ENCODE measurements around the gene NCK1. TPM values are rescaled to one million over a fixed set of nuclear protein-coding genes. Genes with fewer than 3 reads are reported as not detected.

The NCK1 gene
- total RNA-seq, 1 donor from 2014 or later: 28.4 TPM

DNA sequence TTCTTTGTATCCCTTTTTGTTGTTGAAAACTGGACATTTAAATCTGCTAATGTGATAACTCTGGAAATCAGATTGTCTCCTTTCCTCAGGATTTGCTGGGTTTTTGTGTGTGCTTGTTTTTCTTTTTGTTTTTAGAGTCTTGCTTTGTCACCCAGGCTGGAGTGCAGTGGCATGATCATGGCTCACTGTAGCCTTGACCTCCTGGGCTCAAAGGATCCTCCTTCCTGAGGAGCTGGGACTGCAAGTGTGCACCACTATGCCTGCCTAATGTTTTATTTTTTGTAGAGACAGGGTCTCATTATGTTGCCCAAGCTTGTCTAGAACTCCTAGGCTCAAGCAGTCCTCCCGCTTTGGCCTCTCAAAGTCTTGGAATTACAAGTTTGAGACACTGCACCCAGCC lies 51.2 kb downstream of the NCK1 start:
- Mint-ChIP-seq H3K9me3 (ENCODE audit: unreplicated experiment) (no peaks in the 10 kb centered on the region), H3K4me3 (ENCODE audit: unreplicated experiment) (no peak overlapping the region), H3K27ac (ENCODE audit: unreplicated experiment) (no peak overlapping the region), H3K27me3 (ENCODE audit: unreplicated experiment) (no peaks in the 10 kb centered on the region), H3K4me1 (ENCODE audit: low read depth, unreplicated experiment) (peaks cover 8% of the 10 kb centered on the region), H3K36me3 (ENCODE audit: unreplicated experiment) (no peaks in the 10 kb centered on the region)
- DNase-seq: no peak
- TF ChIP-seq, protein P1, sequence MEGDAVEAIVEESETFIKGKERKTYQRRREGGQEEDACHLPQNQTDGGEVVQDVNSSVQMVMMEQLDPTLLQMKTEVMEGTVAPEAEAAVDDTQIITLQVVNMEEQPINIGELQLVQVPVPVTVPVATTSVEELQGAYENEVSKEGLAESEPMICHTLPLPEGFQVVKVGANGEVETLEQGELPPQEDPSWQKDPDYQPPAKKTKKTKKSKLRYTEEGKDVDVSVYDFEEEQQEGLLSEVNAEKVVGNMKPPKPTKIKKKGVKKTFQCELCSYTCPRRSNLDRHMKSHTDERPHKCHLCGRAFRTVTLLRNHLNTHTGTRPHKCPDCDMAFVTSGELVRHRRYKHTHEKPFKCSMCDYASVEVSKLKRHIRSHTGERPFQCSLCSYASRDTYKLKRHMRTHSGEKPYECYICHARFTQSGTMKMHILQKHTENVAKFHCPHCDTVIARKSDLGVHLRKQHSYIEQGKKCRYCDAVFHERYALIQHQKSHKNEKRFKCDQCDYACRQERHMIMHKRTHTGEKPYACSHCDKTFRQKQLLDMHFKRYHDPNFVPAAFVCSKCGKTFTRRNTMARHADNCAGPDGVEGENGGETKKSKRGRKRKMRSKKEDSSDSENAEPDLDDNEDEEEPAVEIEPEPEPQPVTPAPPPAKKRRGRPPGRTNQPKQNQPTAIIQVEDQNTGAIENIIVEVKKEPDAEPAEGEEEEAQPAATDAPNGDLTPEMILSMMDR (IDR thresholded peaks at IDR 0.05; ENCODE audit: partially characterized antibody, unreplicated experiment): no peak

DNA sequence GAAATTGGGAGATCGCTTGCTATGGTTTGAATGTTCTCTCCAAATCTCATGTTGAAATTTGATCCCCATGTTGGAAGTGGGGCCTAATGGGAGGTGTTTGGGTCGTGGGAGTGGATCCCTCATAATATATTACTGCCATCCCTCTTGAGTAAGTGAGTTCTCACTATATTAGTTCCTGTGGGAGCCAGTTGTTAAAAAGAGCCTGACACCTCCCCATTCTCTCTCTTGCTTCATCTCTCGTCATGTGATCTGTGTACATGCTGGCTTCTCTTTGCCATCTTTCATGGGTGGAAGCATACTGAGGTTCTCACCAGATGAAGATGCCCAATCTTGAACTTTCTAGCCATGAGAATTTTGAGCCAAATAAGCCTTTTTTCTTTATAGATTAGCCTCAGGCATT lies 52.7 kb downstream of the NCK1 start:
- Mint-ChIP-seq H3K27me3 (ENCODE audit: unreplicated experiment) (no peaks in the 10 kb centered on the region), H3K36me3 (ENCODE audit: unreplicated experiment) (no peaks in the 10 kb centered on the region), H3K27ac (ENCODE audit: unreplicated experiment) (no peak overlapping the region), H3K4me1 (ENCODE audit: low read depth, unreplicated experiment) (peaks cover 8% of the 10 kb centered on the region), H3K9me3 (ENCODE audit: unreplicated experiment) (no peaks in the 10 kb centered on the region), H3K4me3 (ENCODE audit: unreplicated experiment) (no peak overlapping the region)
- DNase-seq: no peak
- TF ChIP-seq, protein P1 (IDR thresholded peaks at IDR 0.05; ENCODE audit: partially characterized antibody, unreplicated experiment): no peak

DNA sequence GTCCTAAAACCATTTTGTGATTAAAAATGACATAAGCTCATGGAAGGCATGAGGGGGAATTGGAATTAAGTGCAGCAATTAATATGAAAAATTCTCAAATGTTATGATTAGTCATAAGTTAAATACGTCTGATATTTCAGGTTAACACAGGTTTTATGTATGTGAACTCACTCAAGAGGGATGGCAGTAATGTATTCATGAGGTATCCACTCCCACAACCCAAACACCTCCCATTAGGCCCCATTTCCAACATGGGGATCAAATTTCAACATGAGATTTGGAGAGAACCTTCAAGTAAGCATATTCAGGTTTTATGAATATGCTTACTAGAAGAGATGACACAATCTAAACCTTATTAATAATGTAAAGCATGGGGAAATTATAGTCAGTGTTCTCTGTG lies 54.2 kb downstream of the NCK1 start:
- DNase-seq: no peak
- Mint-ChIP-seq H3K9me3 (ENCODE audit: unreplicated experiment) (no peaks in the 10 kb centered on the region), H3K27ac (ENCODE audit: unreplicated experiment) (no peak overlapping the region), H3K36me3 (ENCODE audit: unreplicated experiment) (peaks cover under 1% of the 10 kb centered on the region), H3K4me3 (ENCODE audit: unreplicated experiment) (no peak overlapping the region), H3K4me1 (ENCODE audit: low read depth, unreplicated experiment) (peaks cover 3% of the 10 kb centered on the region), H3K27me3 (ENCODE audit: unreplicated experiment) (no peaks in the 10 kb centered on the region)
- TF ChIP-seq, protein P1 (IDR thresholded peaks at IDR 0.05; ENCODE audit: partially characterized antibody, unreplicated experiment): no peak

- Mint-ChIP-seq H3K9me3 (ENCODE audit: unreplicated experiment) (no peaks in the 10 kb centered on the region), H3K4me3 (ENCODE audit: unreplicated experiment) (no peak overlapping the region), H3K4me1 (ENCODE audit: low read depth, unreplicated experiment) (peaks cover 1% of the 10 kb centered on the region), H3K27me3 (ENCODE audit: unreplicated experiment) (no peaks in the 10 kb centered on the region), H3K27ac (ENCODE audit: unreplicated experiment) (no peak overlapping the region), H3K36me3 (ENCODE audit: unreplicated experiment) (peaks cover 5% of the 10 kb centered on the region)
- TF ChIP-seq, protein P1 (IDR thresholded peaks at IDR 0.05; ENCODE audit: partially characterized antibody, unreplicated experiment): no peak
- DNase-seq: no peak
Measured at GRCh38 chr3:136919799-136920580, 58.0 kb downstream of the NCK1 start.

DNA sequence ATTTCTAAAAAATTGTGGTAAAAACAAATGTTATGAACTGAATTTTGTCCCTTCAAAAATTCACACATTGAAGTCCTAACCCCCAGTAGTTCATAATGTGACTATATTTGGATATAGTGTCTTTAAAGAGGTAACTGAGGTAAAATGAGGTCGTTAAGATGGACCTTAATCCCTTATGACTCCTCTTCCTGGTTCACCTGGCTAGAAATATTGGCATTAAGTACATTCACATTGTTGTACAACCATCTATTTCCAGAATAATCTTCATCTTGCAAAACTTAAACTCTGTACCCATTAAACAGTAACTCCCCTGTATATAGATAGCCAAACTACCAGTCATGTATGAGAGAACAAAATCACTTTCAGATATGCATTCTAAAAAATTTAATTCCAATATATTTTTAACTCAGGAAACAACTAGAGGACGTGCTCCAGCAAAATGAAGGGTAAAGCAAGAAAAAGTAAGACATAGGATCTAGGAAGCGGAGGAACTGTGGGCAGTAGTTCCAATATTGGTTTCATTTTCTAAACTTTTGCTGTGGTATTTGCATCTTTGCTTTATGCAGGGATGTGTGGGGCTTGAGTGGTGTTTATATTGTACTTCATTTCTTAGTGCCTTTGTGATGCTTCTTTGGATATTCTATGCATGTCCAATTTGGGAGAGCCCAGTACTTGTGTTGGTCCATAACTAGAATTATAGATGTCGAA lies 59.0 kb downstream of the NCK1 start:
- H3K4me1 Mint-ChIP-seq (ENCODE audit: low read depth, unreplicated experiment): peaks cover 5% of the 10 kb centered on the region
- DNase-seq: no peak
- no peak overlapping the region for H3K4me3 Mint-ChIP-seq (ENCODE audit: unreplicated experiment)
- TF ChIP-seq, protein P1 (IDR thresholded peaks at IDR 0.05; ENCODE audit: partially characterized antibody, unreplicated experiment): no peak
- no peaks in the 10 kb centered on the region for H3K27me3 Mint-ChIP-seq (ENCODE audit: unreplicated experiment)
- H3K36me3 Mint-ChIP-seq (ENCODE audit: unreplicated experiment): peaks cover 5% of the 10 kb centered on the region
- no peak overlapping the region for H3K27ac Mint-ChIP-seq (ENCODE audit: unreplicated experiment)
- no peaks in the 10 kb centered on the region for H3K9me3 Mint-ChIP-seq (ENCODE audit: unreplicated experiment)
